HG02885 (cell line): ENCODE results near the gene ZC3H15.

Experiments
- ATAC-seq: cut with Tn5 transposase; IDR thresholded peaks from one replicate; pipeline ENCODE4 v1.9.1; 2021; ENCODE audit warnings: mild to moderate bottlenecking; ENCODE audit not compliant: unreplicated experiment, poor library complexity

ZC3H15 gene

GRCh38 chr2:186535861-186536260 is 49.8 kb downstream of the ZC3H15 start:
- ATAC-seq: no peak

- no peak for ATAC-seq
These were observed 51.0 kb downstream of the ZC3H15 start for GRCh38 chr2:186537019-186537418.

DNA sequence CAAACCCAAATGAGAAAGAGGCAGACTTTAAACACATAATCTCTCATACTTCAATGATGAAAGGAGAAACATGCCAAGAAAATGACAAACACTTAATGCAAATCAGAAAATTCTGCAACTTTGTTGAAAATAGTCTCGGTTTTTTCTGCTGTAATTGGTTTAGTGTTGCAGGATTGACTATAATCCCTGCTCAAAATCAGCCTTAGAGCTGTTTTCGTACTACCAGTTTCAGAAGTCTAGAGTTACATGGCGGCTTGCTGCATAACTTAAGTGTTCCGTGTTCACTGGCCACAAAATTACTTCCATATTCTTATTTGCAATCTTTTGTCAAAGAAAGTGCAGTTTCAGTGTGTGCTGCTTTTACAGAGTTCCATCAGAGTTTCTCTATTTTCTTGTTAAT is 54.9 kb downstream of the ZC3H15 start:
- no peak for ATAC-seq

GRCh38 chr2:186542002-186542401 is 55.9 kb downstream of the ZC3H15 start:
- no peak for ATAC-seq

- no peak for ATAC-seq
These were observed 57.6 kb downstream of the ZC3H15 start for GRCh38 chr2:186543561-186544131.

GRCh38 chr2:186544255-186544675 is 58.2 kb downstream of the ZC3H15 start:
- ATAC-seq: no peak

GRCh38 chr2:186546846-186547245 is 60.8 kb downstream of the ZC3H15 start:
- ATAC-seq: no peak

DNA sequence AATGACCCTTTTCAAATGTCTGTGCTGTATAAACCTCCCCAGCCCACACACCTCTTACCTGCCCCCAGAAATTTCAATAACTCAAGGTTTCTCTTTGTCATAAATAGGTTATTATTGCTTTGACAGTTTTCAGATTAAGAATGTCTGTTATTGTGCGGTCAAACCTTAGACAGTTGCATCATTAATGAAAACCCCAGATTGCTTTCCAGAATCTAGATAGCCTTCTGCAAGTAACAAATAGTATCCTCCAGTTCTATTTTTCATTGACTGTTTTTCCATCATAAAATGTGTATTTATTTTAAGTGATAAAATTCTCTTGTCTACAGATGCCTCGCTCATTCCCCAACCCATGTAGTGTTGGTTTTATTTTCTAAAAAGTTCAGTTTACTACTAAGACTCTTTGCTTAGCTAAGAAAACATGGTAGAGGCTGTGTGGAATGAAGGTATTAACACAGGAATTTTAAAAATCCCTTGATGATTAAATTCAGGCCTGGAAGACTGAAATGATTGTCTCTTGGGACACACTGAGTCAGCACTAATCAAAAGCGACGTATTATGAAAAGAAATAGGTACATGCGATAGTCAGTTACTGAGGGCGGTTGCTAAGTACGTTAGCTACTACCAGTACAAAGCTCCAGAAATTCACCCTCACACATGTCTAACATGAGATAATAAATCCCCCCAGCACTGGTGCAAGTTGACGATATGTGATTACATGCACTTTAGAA is 65.4 kb downstream of the ZC3H15 start:
- no peak for ATAC-seq

GRCh38 chr2:186554429-186554828 is 68.4 kb downstream of the ZC3H15 start:
- no peak for ATAC-seq

- ATAC-seq: no peak
These were observed 69.0 kb downstream of the ZC3H15 start for GRCh38 chr2:186554850-186555671.

GRCh38 chr2:186558512-186559276 is 72.6 kb downstream of the ZC3H15 start:
- ATAC-seq: no peak
